ENCODE data around the gene SGCA.

The SGCA gene

GRCh38 chr17:50134206-50135110 lies 31.3 kb upstream of the SGCA start:
- DNase-seq = no peak

- no peak for DNase-seq
Measured at GRCh38 chr17:50135316-50136095, 30.3 kb upstream of the SGCA start.

- no peak for DNase-seq
Measured at GRCh38 chr17:50136096-50136687, 29.6 kb upstream of the SGCA start.

GRCh38 chr17:50137042-50137441 lies 28.8 kb upstream of the SGCA start:
- DNase-seq = no peak

- no peak for DNase-seq
Measured at GRCh38 chr17:50139185-50139783, 26.5 kb upstream of the SGCA start.

- peak; percentile 85 for DNase-seq
Measured at GRCh38 chr17:50139950-50140885, 25.6 kb upstream of the SGCA start.

GRCh38 chr17:50141026-50141744 lies 24.6 kb upstream of the SGCA start:
- no peak for DNase-seq

- no peak for DNase-seq
Measured at GRCh38 chr17:50141745-50142110, 24.1 kb upstream of the SGCA start.

GRCh38 chr17:50143461-50144176 lies 22.2 kb upstream of the SGCA start:
- DNase-seq = no peak

- DNase-seq = no peak
Measured at GRCh38 chr17:50144355-50144754, 21.4 kb upstream of the SGCA start.

GRCh38 chr17:50144845-50145531 lies 20.8 kb upstream of the SGCA start:
- DNase-seq = no peak

- no peak for DNase-seq
Measured at GRCh38 chr17:50145532-50146229, 20.1 kb upstream of the SGCA start.

- no peak for DNase-seq
Measured at GRCh38 chr17:50146230-50146926, 19.4 kb upstream of the SGCA start.

GRCh38 chr17:50146927-50147665 lies 18.7 kb upstream of the SGCA start:
- DNase-seq = no peak

GRCh38 chr17:50147841-50148225 lies 18.0 kb upstream of the SGCA start:
- no peak for DNase-seq

- DNase-seq = peak; percentile 74
Measured at GRCh38 chr17:50148226-50149090, 17.3 kb upstream of the SGCA start.

- DNase-seq = no peak
Measured at GRCh38 chr17:50149091-50149416, 16.8 kb upstream of the SGCA start.
